OCI-LY7 (cell line): ENCODE data around the gene TPO. TPM values are rescaled to one million over a fixed set of nuclear protein-coding genes. Genes with fewer than 3 reads are reported as not detected.

Experiments used
- BruUV-seq: library from RNA; stranded (reverse); fragments of 400-500 nt; replicated peaks from 2 replicates; lab custom pipeline; 2021; lab: Mats Ljungman, UMichigan
- CTCF ChIA-PET: fragments of 300-600 bp; sonication (Branson Sonifier 250); formaldehyde crosslinking; loops from one replicate; lab custom pipeline; 2022; ENCODE audit warnings: antibody characterized with exemption; ENCODE audit not compliant: unreplicated experiment; lab: Charles Lee
- POLR2A ChIA-PET: fragments of 300-600 bp; sonication (Branson Sonifier 250); formaldehyde crosslinking; loops from one replicate; lab custom pipeline; 2022; ENCODE audit warnings: antibody characterized with exemption; lab: Charles Lee
- DNase-seq: peaks from one replicate; pipeline ENCODE4 v3.0.0-alpha.2; 2015; ENCODE audit warnings: low spot score
- H2AFZ ChIP-seq: fragments of 200-600 bp; sonication (generic), shearing (Covaris generic); 2 replicates; pipeline ENCODE4 v1.6.1; 2014; ENCODE audit warnings: mild to moderate bottlenecking, antibody characterized with exemption, low read length, moderate library complexity
- H3K27ac ChIP-seq: fragments of 200-600 bp; sonication (generic); 2 replicates; pipeline ENCODE4 v1.5.1; 2014; ENCODE audit warnings: mixed run types, low read depth, mild to moderate bottlenecking, moderate library complexity, low read length, inconsistent platforms; ENCODE audit not compliant: poor library complexity, severe bottlenecking
- H3K36me3 ChIP-seq: fragments of 200-600 bp; sonication (generic); 2 replicates; pipeline ENCODE4 v1.6.1; 2014; ENCODE audit warnings: mild to moderate bottlenecking, antibody characterized with exemption, low read length, moderate library complexity, mixed read lengths; ENCODE audit not compliant: insufficient read depth
- H3K4me1 ChIP-seq: fragments of 200-600 bp; sonication (generic); 2 replicates; pipeline ENCODE4 v1.5.1; 2014; ENCODE audit warnings: mild to moderate bottlenecking, low read length; ENCODE audit not compliant: insufficient read depth, poor library complexity, severe bottlenecking
- H3K4me2 ChIP-seq: fragments of 200-600 bp; sonication (generic); 2 replicates; pipeline ENCODE4 v1.6.1; 2014; ENCODE audit warnings: mild to moderate bottlenecking, low read length
- H3K4me3 ChIP-seq: fragments of 200-600 bp; sonication (generic); 2 replicates; pipeline ENCODE4 v1.5.1; 2014; ENCODE audit warnings: mild to moderate bottlenecking, low read depth, low read length; ENCODE audit not compliant: poor library complexity, severe bottlenecking
- H3K79me2 ChIP-seq: fragments of 200-600 bp; sonication (generic); 2 replicates; pipeline ENCODE4 v1.6.1; 2016; ENCODE audit warnings: low read depth, mild to moderate bottlenecking, low read length, moderate library complexity, mixed read lengths; ENCODE audit not compliant: insufficient read depth
- H3K9me2 ChIP-seq: fragments of 200-600 bp; sonication (generic); 2 replicates; pipeline ENCODE4 v1.6.1; 2016; ENCODE audit warnings: mild to moderate bottlenecking, low read length, mixed read lengths; ENCODE audit not compliant: insufficient read depth
- H3K9me3 ChIP-seq: fragments of 200-600 bp; sonication (generic); 2 replicates; pipeline ENCODE4 v1.6.1; 2014; ENCODE audit warnings: mild to moderate bottlenecking, mixed run types, low read length, mixed read lengths
- H4K20me1 ChIP-seq: fragments of 200-600 bp; sonication (generic); 2 replicates; pipeline ENCODE4 v1.6.1; 2014; ENCODE audit warnings: mild to moderate bottlenecking, antibody characterized with exemption, low read length, moderate library complexity, mixed read lengths; ENCODE audit not compliant: insufficient read depth
- CTCF ChIP-seq: fragments of 200-600 bp; sonication (generic); conservative IDR thresholded peaks from 2 replicates; pipeline ENCODE4 v1.5.1; 2014; ENCODE audit warnings: mild to moderate bottlenecking, antibody characterized with exemption, low read length, moderate library complexity, mixed read lengths
- EZH2phosphoT487 ChIP-seq: fragments of 200-600 bp; sonication (generic); IDR thresholded peaks from 2 replicates; pipeline ENCODE4 v1.6.1; 2018; ENCODE audit warnings: low read depth, borderline replicate concordance, mild to moderate bottlenecking, mixed run types, antibody characterized with exemption, low read length, moderate library complexity, mixed read lengths
- intact Hi-C: fragments of 100-400 bp; cut with micrococcal nuclease; formaldehyde crosslinking; loops from one replicate; pipeline ENCODE4 v1.10.0; 2022; ENCODE audit not compliant: unreplicated experiment
- total RNA-seq, 2 experiments: library from RNA; depleted of rRNA in 1 of 2; stranded (reverse); fragments of >200 nt in 1 of 2; shearing (Covaris generic) in 1 of 2; gene quantifications; 2 replicates each; pipeline ENCODE4 v1.2.3, GENCODE V29; 2014 to 2022

TPO gene
- total RNA-seq, 2 experiments from 2014 or later: not detected

- no TSS peak for BruUV-seq
- Histone ChIP-seq H3K27ac (no peak overlapping the region), H3K36me3 (no peaks in the 10 kb centered on the region), H3K4me2 (no peak overlapping the region), H2AFZ (no peak overlapping the region), H3K4me3 (no peak overlapping the region), H3K9me3 (no peaks in the 10 kb centered on the region), H4K20me1 (no peaks in the 10 kb centered on the region), H3K4me1 (no peaks in the 10 kb centered on the region), H3K79me2 (no peaks in the 10 kb centered on the region), H3K9me2 (no peaks in the 10 kb centered on the region)
- TF ChIP-seq EZH2phosphoT487 (no peak), CTCF (no peak)
- ChIA-PET POLR2A (no interaction called here), CTCF (no interaction called here)
- intact Hi-C loops: no loop called here
- no peak for DNase-seq
Measured at GRCh38 chr2:1422131-1422530, 8.9 kb downstream of the TPO start.

- CTCF ChIA-PET: no interaction called here
- Histone ChIP-seq H2AFZ (no peak overlapping the region), H3K4me1 (no peaks in the 10 kb centered on the region), H3K4me3 (no peak overlapping the region), H3K9me2 (no peaks in the 10 kb centered on the region), H3K36me3 (no peaks in the 10 kb centered on the region), H3K79me2 (no peaks in the 10 kb centered on the region), H4K20me1 (no peaks in the 10 kb centered on the region), H3K9me3 (no peaks in the 10 kb centered on the region), H3K27ac (no peak overlapping the region), H3K4me2 (no peak overlapping the region)
- TF ChIP-seq EZH2phosphoT487: no peak
- no peak for TF ChIP-seq CTCF
- BruUV-seq: no TSS peak
- intact Hi-C loops: no loop called here
- no peak for DNase-seq
- POLR2A ChIA-PET: interaction anchor here (0.6 kb wide), 1 partner anchor 360 kb away, joined by 3 read pairs; no protein-coding TSS in a partner anchor
Measured at GRCh38 chr2:1422716-1423285, 9.5 kb downstream of the TPO start.

GRCh38 chr2:1427086-1427485, 13.8 kb downstream of the TPO start:
- no peak overlapping the region for H2AFZ ChIP-seq
- no peaks in the 10 kb centered on the region for H3K79me2 ChIP-seq
- H3K4me2 ChIP-seq: no peak overlapping the region
- no peak overlapping the region for H3K4me3 ChIP-seq
- no peak for DNase-seq
- H3K36me3 ChIP-seq: no peaks in the 10 kb centered on the region
- no peaks in the 10 kb centered on the region for H3K9me3 ChIP-seq
- H4K20me1 ChIP-seq: no peaks in the 10 kb centered on the region
- no peaks in the 10 kb centered on the region for H3K9me2 ChIP-seq
- TF ChIP-seq EZH2phosphoT487: no peak
- TF ChIP-seq CTCF: no peak
- H3K27ac ChIP-seq: no peak overlapping the region
- BruUV-seq: no TSS peak
- ChIA-PET CTCF (no interaction called here), POLR2A (interaction anchor here (1.2 kb wide), 1 partner anchor 17 kb away, joined by 3 read pairs; no protein-coding TSS in a partner anchor)
- H3K4me1 ChIP-seq: no peaks in the 10 kb centered on the region
- intact Hi-C loops: no loop called here
